Mesothelial cell of epicardium (in vitro differentiated cells): ENCODE data around the gene GRK6. TPM values are rescaled to one million over a fixed set of nuclear protein-coding genes. Genes with fewer than 3 reads are reported as not detected.
"Not testable (repeated sequence)": the region's sequence is repeated elsewhere in the genome, so short reads cannot be mapped to it uniquely, and the experiment has no call there.

Experiments used
- DNase-seq, 2 experiments: peaks; one replicate each; pipeline ENCODE4 v3.0.0; 2021; ENCODE audit warnings: low spot score in 2 of 2; ENCODE audit not compliant: unreplicated experiment in 2 of 2
- H3K27ac Mint-ChIP-seq: 2 replicates; pipeline ENCODE4 v1.8.0; 2021; ENCODE audit warnings: mixed read lengths
- H3K27me3 Mint-ChIP-seq: 2 replicates; pipeline ENCODE4 v1.8.0; 2021; ENCODE audit warnings: low read depth, mixed read lengths
- H3K36me3 Mint-ChIP-seq: 2 replicates; pipeline ENCODE4 v1.8.0; 2021; ENCODE audit warnings: mixed read lengths
- H3K4me1 Mint-ChIP-seq: 2 replicates; pipeline ENCODE4 v1.8.0; 2021; ENCODE audit warnings: mixed read lengths
- H3K4me3 Mint-ChIP-seq: 2 replicates; pipeline ENCODE4 v1.8.0; 2021; ENCODE audit warnings: mild to moderate bottlenecking, moderate library complexity, mixed read lengths
- H3K9me3 Mint-ChIP-seq: 2 replicates; pipeline ENCODE4 v1.8.0; 2021; ENCODE audit warnings: mixed read lengths
- CTCF ChIP-seq: fragments of 200-600 bp; sonication (generic); IDR thresholded peaks from one replicate; pipeline ENCODE4 v1.5.0; 2021; ENCODE audit warnings: antibody characterized with exemption; ENCODE audit not compliant: unreplicated experiment
- total RNA-seq: library from RNA; stranded (reverse); gene quantifications from 3 replicates; pipeline ENCODE4 v1.2.1, GENCODE V29; 2021

The GRK6 gene
- total RNA-seq, 1 donor from 2014 or later: 48.2 TPM

GRCh38 chr5:177409043-177409801 lies 17.3 kb upstream of the GRK6 start, which contains the start of gene F12:
Gene F12 (minus strand): TSS chr5:177409564. CDS start chr5:177409527, 37 bp downstream.
- no peak for TF ChIP-seq CTCF
- H3K36me3 Mint-ChIP-seq: no peaks in the 10 kb centered on the region
- H3K4me3 Mint-ChIP-seq: no peak within 1 kb of the TSS
- no peaks in the 10 kb centered on the region for H3K9me3 Mint-ChIP-seq
- DNase-seq: no peak
- H3K4me1 Mint-ChIP-seq: peaks cover 2% of the 10 kb centered on the region
- no peak within 1 kb of the TSS for H3K27ac Mint-ChIP-seq
- peaks cover 70% of the 10 kb centered on the region for H3K27me3 Mint-ChIP-seq

- Mint-ChIP-seq H3K4me3 (no peak overlapping the region), H3K27me3 (peaks cover 61% of the 10 kb centered on the region), H3K4me1 (no peaks in the 10 kb centered on the region), H3K9me3 (no peaks in the 10 kb centered on the region), H3K27ac (no peak overlapping the region), H3K36me3 (no peaks in the 10 kb centered on the region)
- DNase-seq: no peak
- TF ChIP-seq CTCF: no peak
Observed at GRCh38 chr5:177410575-177410974, 15.9 kb upstream of the GRK6 start.

- Mint-ChIP-seq H3K27ac (no peak overlapping the region), H3K27me3 (peaks cover 41% of the 10 kb centered on the region), H3K36me3 (no peaks in the 10 kb centered on the region), H3K9me3 (no peaks in the 10 kb centered on the region), H3K4me1 (no peaks in the 10 kb centered on the region), H3K4me3 (no peak overlapping the region)
- no peak for DNase-seq
- no peak for TF ChIP-seq CTCF
Observed at GRCh38 chr5:177412603-177413233, 13.8 kb upstream of the GRK6 start.

- no peaks in the 10 kb centered on the region for H3K36me3 Mint-ChIP-seq
- H3K4me1 Mint-ChIP-seq: no peaks in the 10 kb centered on the region
- no peak for TF ChIP-seq CTCF
- no peaks in the 10 kb centered on the region for H3K9me3 Mint-ChIP-seq
- H3K27ac Mint-ChIP-seq: no peak overlapping the region
- H3K4me3 Mint-ChIP-seq: no peak overlapping the region
- DNase-seq: no peak
- peaks cover 28% of the 10 kb centered on the region for H3K27me3 Mint-ChIP-seq
Observed at GRCh38 chr5:177414481-177414880, 12.0 kb upstream of the GRK6 start.

GRCh38 chr5:177417081-177417480 lies 9.4 kb upstream of the GRK6 start:
- peaks cover 19% of the 10 kb centered on the region for H3K27me3 Mint-ChIP-seq
- H3K27ac Mint-ChIP-seq, H3K4me1 Mint-ChIP-seq, H3K9me3 Mint-ChIP-seq, H3K4me3 Mint-ChIP-seq, DNase-seq, H3K36me3 Mint-ChIP-seq: not testable (repeated sequence)

GRCh38 chr5:177419046-177419445 lies 7.4 kb upstream of the GRK6 start:
- H3K27ac Mint-ChIP-seq: no peak overlapping the region
- no peak overlapping the region for H3K4me3 Mint-ChIP-seq
- H3K9me3 Mint-ChIP-seq: no peaks in the 10 kb centered on the region
- no peak for TF ChIP-seq CTCF
- no peaks in the 10 kb centered on the region for H3K36me3 Mint-ChIP-seq
- H3K4me1 Mint-ChIP-seq: no peaks in the 10 kb centered on the region
- DNase-seq: no peak
- H3K27me3 Mint-ChIP-seq: peaks cover 3% of the 10 kb centered on the region

- not testable (repeated sequence) for DNase-seq, H3K4me1 Mint-ChIP-seq, H3K9me3 Mint-ChIP-seq, H3K4me3 Mint-ChIP-seq, H3K27ac Mint-ChIP-seq, H3K36me3 Mint-ChIP-seq, H3K27me3 Mint-ChIP-seq
Observed at GRCh38 chr5:177420472-177420871, 6.0 kb upstream of the GRK6 start.
